GM12872 (cell line): ENCODE data around the gene SLC12A7.
A peak's percentile ranks its signal among the peaks of the same experiment; 100 is the strongest.

ENCODE experiments used
- TF ChIP-seq, protein P1 (sequence below): IDR thresholded peaks from 3 replicates; pipeline ENCODE4 v1.5.1; 2011; ENCODE audit warnings: low read depth, mild to moderate bottlenecking, low read length, moderate library complexity; ENCODE audit not compliant: insufficient read depth

SLC12A7 gene

DNA sequence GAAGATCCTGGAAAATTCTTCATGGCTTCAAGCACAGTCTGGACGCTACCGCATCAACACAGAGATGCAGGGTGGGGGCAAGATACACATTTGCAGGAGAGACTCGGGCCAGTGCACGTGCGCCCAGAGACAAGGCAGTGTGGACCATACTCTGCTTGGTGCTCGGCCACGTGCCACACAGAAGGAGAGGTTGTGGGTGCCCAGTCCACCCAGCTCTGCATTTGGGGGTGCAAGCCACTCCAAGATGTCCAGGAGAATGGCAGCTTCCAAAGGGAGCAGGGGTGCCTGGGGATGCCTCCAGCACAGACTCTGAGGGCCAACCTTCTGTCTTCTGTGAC is 99.0 kb downstream of the SLC12A7 start:
- TF ChIP-seq, protein P1, sequence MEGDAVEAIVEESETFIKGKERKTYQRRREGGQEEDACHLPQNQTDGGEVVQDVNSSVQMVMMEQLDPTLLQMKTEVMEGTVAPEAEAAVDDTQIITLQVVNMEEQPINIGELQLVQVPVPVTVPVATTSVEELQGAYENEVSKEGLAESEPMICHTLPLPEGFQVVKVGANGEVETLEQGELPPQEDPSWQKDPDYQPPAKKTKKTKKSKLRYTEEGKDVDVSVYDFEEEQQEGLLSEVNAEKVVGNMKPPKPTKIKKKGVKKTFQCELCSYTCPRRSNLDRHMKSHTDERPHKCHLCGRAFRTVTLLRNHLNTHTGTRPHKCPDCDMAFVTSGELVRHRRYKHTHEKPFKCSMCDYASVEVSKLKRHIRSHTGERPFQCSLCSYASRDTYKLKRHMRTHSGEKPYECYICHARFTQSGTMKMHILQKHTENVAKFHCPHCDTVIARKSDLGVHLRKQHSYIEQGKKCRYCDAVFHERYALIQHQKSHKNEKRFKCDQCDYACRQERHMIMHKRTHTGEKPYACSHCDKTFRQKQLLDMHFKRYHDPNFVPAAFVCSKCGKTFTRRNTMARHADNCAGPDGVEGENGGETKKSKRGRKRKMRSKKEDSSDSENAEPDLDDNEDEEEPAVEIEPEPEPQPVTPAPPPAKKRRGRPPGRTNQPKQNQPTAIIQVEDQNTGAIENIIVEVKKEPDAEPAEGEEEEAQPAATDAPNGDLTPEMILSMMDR, result no peak

DNA sequence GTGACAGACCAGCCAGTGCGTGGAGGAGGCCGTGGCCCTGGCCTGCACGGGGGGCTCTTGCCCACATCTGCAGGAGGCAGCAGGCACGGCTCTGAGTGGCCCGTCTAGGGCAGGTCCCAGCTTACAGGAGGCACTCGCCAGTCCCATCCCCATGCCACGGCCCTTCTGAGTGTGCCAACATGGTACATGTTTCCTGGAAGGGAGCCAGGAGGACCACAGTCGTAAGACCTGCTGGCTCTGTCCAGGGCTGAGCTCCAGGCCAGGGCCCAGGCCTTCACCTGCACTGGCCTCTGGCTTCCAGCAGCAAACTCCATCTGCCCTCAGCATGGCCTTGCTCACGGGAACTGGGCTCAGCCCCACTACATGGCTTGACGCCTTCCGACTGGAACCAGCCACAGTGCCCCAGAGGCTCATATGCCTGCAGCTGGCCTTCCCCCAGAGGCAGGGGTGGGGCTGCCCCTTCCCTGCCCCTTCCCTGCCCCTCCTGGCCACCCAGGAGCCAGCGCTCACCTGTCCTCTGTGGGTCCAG is 99.5 kb downstream of the SLC12A7 start:
- TF ChIP-seq, protein P1, result no peak

DNA sequence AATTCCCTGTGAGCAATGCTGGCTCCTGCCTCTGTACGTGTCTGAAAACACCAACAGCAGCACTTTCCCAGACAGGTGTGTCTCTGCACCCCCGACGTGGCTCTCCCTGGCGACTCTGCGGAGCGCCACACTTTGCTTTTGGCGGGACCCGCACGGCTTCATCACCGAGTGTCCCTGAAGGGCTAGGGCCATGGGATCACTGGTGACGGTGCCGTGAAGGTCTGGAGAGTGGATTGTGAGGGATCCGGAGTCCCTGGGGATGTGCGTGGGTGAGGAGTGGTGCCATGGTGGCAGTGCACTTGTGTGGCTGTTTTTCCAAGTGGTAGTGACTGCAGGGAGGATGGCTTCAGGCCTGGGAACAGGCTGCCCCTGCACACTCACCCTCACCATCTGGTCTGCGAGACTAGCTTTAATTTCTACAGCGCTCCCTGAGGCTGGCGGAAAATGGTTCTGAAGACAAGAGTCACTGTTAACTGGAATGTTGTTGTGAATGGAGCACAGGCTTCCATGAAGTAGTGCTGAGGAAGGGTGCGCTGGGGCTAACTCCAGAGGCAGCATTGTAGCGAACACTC is 100.0 kb downstream of the SLC12A7 start:
- TF ChIP-seq, protein P1, result no peak

DNA sequence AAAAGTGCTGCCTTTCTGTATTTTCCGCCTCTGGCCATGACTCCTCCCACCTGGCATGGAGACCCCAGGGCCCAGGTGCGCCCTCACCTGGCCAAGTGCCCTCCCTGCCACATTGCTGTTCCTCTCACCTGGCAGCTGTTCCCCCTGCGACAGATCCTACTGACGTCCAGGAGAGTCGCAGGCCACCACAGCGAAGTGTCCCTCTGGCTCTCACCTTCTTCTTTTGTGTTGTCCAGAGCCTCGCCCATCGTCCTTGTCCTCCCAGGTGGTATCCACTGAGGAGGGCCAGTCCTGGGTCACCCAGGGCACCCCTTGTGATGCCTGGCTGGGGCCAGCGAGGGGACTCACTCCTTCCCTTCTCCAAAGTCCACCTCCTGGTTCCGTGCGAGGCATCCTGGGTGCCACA is 100.6 kb downstream of the SLC12A7 start:
- TF ChIP-seq, protein P1, result peak; percentile 68

DNA sequence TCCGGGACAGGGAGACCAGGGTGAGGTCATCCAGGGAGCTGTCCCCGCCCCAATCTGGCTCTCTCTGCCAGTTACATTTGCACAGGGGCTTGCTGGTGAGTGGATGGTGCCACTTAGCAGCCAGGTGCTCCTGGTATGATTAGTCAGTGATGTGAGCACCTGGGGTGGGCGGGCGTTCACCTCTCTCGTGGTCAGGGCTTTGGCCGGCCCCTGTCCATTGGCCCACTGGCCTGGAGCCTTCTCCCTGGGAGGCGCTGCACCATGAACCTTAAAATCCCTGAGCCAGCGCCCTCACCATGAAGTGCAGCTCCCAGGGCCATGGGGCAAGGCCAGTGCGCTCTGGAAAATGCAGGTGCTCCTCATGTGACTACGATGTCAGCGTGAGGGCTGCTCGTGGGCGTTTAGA is 101.2 kb downstream of the SLC12A7 start:
- TF ChIP-seq, protein P1, result no peak

DNA sequence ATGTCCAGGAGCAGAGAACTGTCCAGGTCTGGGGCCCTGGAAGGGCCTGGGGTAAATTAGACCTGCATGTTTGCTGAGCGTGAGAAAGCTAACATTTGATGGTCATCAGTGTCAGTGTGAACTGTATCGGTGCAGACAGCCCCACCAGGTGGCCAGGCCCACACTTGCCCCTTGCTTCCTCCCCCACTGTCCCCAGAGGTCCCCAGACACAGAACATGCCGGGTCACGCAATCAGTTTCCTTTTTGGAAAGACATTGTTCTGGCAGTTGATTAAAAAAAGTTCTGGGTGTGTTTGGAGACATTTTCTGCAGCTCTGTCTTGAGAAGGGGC is 101.7 kb downstream of the SLC12A7 start:
- TF ChIP-seq, protein P1, result 0 out of 3 replicates have a peak, but pooled peaks have one; percentile 21

DNA sequence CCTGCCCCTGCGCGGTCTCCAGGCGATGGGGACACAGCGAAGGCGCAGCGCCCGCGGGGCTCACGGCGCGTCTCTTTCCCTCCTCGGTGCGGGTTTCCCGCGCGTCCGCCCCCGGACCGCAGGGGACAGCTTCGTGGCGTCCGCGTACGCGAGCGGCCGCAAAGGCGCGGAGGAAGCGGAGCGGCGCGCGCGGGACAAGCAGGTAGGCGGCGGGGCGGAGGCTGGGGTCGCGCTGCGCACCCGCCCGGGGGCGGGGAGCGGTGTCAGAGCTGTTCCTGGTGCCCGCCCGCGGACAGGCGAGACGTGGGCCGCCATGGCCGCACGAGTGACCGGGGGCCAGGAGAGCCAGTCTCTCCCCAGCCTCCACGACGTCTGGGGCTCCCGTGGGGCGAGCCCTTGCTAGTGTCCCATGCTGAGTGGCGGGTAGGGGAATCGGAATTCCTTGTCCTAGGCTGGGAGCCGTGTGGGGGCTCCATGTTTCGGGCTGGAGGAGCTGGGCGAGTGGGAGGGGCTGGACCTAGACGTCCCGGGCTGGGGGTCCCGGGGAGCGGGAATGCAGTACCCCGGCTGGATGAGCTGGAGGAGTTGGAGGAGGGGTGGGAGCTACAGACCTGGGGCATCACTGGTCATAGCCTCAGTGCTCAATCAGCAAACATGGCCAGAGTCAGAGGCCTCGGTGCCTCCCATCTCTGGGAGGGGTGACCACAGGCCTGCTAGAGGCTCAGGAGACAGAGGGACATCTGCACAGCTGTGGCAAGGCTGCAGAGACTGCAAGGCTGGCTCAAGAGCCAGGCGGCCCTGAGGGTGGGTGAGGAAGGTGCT is 102.3 kb downstream of the SLC12A7 start:
- TF ChIP-seq, protein P1, result no peak
